Retinal pigment epithelial cell (primary cell): ENCODE results near the gene EPHA8.

Experiments used
- DNase-seq: peaks from one replicate; pipeline ENCODE4 v3.0.0-alpha.2; 2010; ENCODE audit warnings: low read depth
- H3K4me3 ChIP-seq: 2 replicates; pipeline ENCODE4 v1.5.1; 2011; ENCODE audit warnings: mild to moderate bottlenecking, low read length, control low read depth, moderate library complexity
- TF ChIP-seq, protein P1 (sequence below): conservative IDR thresholded peaks from 2 replicates; pipeline ENCODE4 v1.5.1; 2011; ENCODE audit warnings: low read depth, low read length, control low read depth, inconsistent platforms

Gene EPHA8

DNA sequence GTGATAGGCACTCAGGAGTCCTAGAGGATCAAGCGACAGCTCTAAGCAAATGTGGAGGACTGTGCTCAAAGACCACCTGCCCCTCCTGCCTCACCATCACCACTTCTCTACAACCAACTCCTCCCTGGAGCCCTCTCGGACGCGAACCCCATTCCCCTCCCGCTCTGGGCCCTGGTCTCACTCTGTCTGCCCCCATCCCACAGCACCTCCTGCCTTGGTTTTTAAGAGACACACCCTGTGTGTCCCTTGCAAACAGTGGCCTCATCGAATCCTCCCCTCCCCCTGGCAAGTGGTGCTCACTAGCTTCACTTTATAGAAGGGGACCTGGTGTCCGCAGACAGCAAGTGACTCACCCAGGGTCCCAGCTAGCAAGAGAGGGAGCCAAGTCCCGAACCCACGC is 28.8 kb downstream of the EPHA8 start:
- DNase-seq, result no peak
- TF ChIP-seq, protein P1, sequence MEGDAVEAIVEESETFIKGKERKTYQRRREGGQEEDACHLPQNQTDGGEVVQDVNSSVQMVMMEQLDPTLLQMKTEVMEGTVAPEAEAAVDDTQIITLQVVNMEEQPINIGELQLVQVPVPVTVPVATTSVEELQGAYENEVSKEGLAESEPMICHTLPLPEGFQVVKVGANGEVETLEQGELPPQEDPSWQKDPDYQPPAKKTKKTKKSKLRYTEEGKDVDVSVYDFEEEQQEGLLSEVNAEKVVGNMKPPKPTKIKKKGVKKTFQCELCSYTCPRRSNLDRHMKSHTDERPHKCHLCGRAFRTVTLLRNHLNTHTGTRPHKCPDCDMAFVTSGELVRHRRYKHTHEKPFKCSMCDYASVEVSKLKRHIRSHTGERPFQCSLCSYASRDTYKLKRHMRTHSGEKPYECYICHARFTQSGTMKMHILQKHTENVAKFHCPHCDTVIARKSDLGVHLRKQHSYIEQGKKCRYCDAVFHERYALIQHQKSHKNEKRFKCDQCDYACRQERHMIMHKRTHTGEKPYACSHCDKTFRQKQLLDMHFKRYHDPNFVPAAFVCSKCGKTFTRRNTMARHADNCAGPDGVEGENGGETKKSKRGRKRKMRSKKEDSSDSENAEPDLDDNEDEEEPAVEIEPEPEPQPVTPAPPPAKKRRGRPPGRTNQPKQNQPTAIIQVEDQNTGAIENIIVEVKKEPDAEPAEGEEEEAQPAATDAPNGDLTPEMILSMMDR, result no peak
- H3K4me3 ChIP-seq, result no peak overlapping the region

DNA sequence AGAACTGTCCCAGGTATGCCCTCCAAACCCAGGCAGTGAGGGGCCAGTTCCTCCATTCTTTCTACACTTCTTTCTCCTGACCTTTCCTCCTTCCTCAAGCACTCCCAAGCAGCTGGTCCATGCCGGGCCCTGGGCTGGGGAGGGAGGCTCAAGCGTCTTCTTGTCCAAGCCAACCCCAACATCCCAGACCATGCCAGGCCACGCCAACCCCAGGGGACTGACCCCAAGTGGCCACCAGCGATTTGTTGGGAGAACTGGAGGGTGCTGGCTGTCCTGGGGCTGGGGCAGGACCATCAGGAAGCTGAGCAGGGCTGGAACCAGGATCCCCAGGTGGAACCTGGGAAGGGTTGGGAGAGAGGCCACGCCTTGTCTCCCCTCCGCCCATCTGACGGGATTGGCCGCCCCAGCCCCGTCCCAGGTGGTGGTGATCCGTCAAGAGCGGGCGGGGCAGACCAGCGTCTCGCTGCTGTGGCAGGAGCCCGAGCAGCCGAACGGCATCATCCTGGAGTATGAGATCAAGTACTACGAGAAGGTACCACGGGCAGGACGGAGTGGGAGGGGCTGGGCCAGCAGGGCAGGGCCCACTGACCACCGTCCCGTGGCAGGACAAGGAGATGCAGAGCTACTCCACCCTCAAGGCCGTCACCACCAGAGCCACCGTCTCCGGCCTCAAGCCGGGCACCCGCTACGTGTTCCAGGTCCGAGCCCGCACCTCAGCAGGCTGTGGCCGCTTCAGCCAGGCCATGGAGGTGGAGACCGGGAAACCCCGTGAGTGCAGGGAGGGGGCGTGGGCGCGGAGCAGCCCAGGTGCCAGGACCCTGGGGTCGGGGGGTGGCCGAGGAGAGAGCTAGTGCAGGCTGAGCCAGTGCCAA is 29.9 kb downstream of the EPHA8 start:
- TF ChIP-seq, protein P1, result no peak
- H3K4me3 ChIP-seq, result no peak overlapping the region
- DNase-seq, result no peak

DNA sequence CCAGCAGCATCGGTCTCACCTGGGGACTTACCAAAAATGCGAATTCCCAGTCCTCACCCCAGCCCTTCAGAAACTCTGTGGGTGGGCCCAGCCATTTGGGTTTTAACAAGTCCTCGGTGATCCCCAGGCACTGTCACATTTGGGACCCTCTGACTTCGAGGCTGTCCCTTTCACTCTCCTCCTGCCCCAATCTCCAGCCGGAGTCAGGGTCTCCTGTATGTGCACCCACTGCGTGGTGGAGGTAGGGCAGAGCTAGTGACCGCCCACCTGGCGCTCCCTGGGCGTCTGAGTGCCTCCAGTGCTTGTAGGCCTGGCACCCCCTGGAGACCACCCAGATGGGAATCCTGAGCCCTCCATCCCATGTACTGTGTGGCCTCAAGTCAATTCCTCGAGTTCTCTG is 31.1 kb downstream of the EPHA8 start:
- no peak overlapping the region for H3K4me3 ChIP-seq
- DNase-seq, result no peak
- TF ChIP-seq, protein P1, result no peak

DNA sequence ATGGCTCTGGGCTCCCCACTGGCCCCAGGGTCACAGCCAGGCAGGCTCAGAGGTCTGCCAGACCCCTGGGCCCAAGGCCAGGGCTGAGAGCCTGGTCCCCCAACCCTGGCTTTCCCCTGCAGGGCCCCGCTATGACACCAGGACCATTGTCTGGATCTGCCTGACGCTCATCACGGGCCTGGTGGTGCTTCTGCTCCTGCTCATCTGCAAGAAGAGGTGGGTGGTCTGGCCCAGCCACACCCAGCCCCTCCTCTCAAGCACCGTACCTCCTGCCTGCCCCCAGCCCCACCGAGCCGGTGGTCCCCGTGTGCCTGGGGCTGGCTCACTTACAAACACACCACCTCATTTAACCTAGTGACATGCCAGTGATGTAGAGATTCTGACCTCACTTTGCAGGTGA is 31.8 kb downstream of the EPHA8 start:
- H3K4me3 ChIP-seq, result no peak overlapping the region
- DNase-seq, result no peak
- TF ChIP-seq, protein P1, result no peak

DNA sequence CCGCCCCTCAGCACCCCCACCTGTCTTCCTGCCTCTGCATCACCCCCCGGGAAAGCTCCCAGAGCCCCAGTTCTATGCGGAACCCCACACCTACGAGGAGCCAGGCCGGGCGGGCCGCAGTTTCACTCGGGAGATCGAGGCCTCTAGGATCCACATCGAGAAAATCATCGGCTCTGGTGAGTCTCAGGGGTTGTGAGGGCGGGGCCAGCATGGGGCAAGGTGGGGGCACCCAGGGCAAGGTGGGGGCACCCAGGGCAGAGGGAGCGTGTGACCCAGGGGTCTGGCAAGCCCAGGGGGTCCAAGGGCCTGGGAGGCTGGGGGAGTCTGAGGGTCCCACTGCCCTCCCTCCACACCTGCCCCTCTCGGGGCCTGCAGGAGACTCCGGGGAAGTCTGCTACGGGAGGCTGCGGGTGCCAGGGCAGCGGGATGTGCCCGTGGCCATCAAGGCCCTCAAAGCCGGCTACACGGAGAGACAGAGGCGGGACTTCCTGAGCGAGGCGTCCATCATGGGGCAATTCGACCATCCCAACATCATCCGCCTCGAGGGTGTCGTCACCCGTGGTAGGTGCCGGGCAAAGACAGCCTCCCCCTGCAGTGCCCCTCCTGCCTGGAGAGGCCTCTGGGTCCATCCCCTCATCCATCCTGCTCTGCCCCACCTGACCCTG is 34.1 kb downstream of the EPHA8 start:
- no peak for DNase-seq
- TF ChIP-seq, protein P1, result no peak
- no peak overlapping the region for H3K4me3 ChIP-seq

DNA sequence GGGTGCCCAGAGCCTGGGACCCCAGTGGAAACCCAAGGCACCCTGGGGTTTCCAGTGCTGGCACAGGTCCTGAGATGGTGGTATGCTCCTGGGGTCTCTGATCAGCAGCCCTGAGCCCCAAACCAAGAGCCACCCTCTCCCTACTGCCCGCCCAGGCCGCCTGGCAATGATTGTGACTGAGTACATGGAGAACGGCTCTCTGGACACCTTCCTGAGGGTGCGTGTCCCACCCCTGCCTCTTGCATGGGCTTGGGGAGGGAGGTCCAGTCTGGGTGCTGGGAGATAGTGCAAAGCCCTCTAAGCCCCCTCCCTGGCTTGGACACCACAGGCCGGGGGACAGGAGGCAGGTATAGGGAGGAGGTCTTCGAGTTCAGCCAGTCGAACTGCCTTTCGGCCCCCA is 34.7 kb downstream of the EPHA8 start:
- TF ChIP-seq, protein P1, result no peak
- H3K4me3 ChIP-seq, result no peak overlapping the region
- no peak for DNase-seq

GRCh38 chr1:22598736-22599135 is 35.4 kb downstream of the EPHA8 start:
- no peak overlapping the region for H3K4me3 ChIP-seq
- DNase-seq, result no peak
- TF ChIP-seq, protein P1, result no peak
